ENCODE results near the gene TRAPPC2. TPM values are rescaled to one million over a fixed set of nuclear protein-coding genes. Genes with fewer than 3 reads are reported as not detected.

TRAPPC2 gene
- total and polyA plus RNA-seq, 12 donors, result 4.3 to 20.5 (median 11.0) TPM

- no peak overlapping the region for H3K27ac ChIP-seq
- no peaks in the 10 kb centered on the region for H3K9me3 ChIP-seq (replicated peaks in 1 of 3)
- intact Hi-C loops (cut with DNase I), result no loop called here
- peaks cover 0 to 21% of the 10 kb centered on the region in 2 donors for H3K36me3 ChIP-seq (replicated peaks in 1 of 2)
- WGBS, 4 donors, result 89 to 98% (median 92%) methylated on average over 6 of the region's 6 CpGs
- no peaks in the 10 kb centered on the region for H3K27me3 ChIP-seq
- H3K4me3 ChIP-seq, result no peak overlapping the region
- peaks cover 0 to 2% of the 10 kb centered on the region in 2 donors for H3K4me1 ChIP-seq (replicated peaks in 1 of 2)
- no peak for DNase-seq
- TF ChIP-seq POLR2A (IDR thresholded peaks at IDR 0.05), result no peak
- no peak for TF ChIP-seq CTCF (IDR thresholded peaks at IDR 0.05)
Measured at GRCh38 chrX:13716905-13717304, 17.5 kb downstream of the TRAPPC2 start.

DNA sequence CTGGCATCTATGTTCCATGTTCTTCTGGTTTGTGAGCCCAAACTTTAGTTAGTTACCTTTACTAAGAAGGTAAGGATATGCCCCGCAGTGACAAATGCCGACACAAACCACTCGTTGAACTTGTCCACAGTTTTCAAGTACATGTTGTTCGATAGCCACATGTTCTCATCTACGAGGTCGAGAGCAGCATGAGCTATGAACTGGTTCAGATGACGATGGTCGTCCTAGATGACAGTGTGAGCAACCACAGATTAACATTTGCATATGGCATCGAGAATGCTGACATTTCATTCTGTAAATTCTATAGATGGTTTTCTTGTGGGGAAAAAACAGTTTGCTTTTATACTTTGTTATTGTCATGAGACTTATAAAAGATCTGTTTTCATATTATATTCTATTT, 18.0 kb downstream of the TRAPPC2 start:
- no peaks in the 10 kb centered on the region for H3K9me3 ChIP-seq (replicated peaks in 1 of 3)
- no peaks in the 10 kb centered on the region for H3K27me3 ChIP-seq
- DNase-seq, result no peak
- intact Hi-C loops (cut with DNase I), result no loop called here
- H3K4me1 ChIP-seq (replicated peaks in 1 of 2), result no peaks in the 10 kb centered on the region
- 89 to 93% (median 91%) methylated on average over 9 of the region's 9 CpGs for WGBS, 4 donors
- peaks cover 0 to 21% of the 10 kb centered on the region in 2 donors for H3K36me3 ChIP-seq (replicated peaks in 1 of 2)
- H3K27ac ChIP-seq, result no peak overlapping the region
- TF ChIP-seq POLR2A (IDR thresholded peaks at IDR 0.05), result no peak
- no peak for TF ChIP-seq CTCF (IDR thresholded peaks at IDR 0.05)
- H3K4me3 ChIP-seq, result no peak overlapping the region

GRCh38 chrX:13711141-13711540, 23.3 kb downstream of the TRAPPC2 start:
- H3K4me1 ChIP-seq (replicated peaks in 1 of 2), result no peaks in the 10 kb centered on the region
- TF ChIP-seq CTCF (IDR thresholded peaks at IDR 0.05) (no peak), POLR2A (IDR thresholded peaks at IDR 0.05) (no peak)
- H3K9me3 ChIP-seq (replicated peaks in 1 of 3), result no peaks in the 10 kb centered on the region
- peaks cover 0 to 14% of the 10 kb centered on the region in 2 donors for H3K36me3 ChIP-seq (replicated peaks in 1 of 2)
- H3K27ac ChIP-seq, result no peak overlapping the region
- no peak for DNase-seq
- WGBS, 4 donors, result 78 to 84% (median 82%) methylated on average over 4 of the region's 4 CpGs
- intact Hi-C loops (cut with DNase I), result no loop called here
- H3K27me3 ChIP-seq, result no peaks in the 10 kb centered on the region
- no peak overlapping the region for H3K4me3 ChIP-seq

DNA sequence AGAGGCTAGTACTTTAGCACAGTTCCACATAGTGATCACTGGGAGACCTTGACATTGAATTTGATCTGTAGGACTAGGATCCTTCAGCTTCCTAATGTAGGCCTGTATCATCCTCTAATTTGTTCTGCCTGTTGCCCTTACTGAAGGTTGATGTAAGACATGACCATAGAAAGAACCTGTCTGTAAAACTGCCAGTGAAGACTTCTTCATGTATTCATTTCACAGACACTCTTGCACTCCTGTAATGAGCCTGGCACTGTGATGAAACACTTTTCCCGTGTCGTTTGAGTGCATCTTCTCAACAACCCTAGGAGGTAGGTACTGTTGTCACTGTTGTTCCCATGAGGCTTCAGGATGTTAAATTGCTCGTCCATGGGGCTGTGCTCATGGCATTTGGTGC, 30.8 kb downstream of the TRAPPC2 start:
- peaks cover 17 to 37% of the 10 kb centered on the region in 2 donors for H3K4me1 ChIP-seq (replicated peaks in 1 of 2)
- H3K4me3 ChIP-seq, result no peak overlapping the region
- TF ChIP-seq CTCF (IDR thresholded peaks at IDR 0.05) (no peak), POLR2A (IDR thresholded peaks at IDR 0.05) (no peak)
- 36 to 48% (median 37%) methylated on average over 3 of the region's 3 CpGs; no CpG with 5 or more reads in 1 of the 4 donors for WGBS, 4 donors
- no peaks in the 10 kb centered on the region for H3K27me3 ChIP-seq
- no peaks in the 10 kb centered on the region for H3K36me3 ChIP-seq (replicated peaks in 1 of 2)
- DNase-seq, result no peak
- H3K27ac ChIP-seq, result peak overlapping the region in 1 of 5 donors; percentile 43
- intact Hi-C loops (cut with DNase I), result no loop called here
- no peaks in the 10 kb centered on the region for H3K9me3 ChIP-seq (replicated peaks in 1 of 3)

Measured in adrenal gland (tissue), 12 donors.